H1 (cell line): ENCODE data around the gene MYOM1. TPM values are rescaled to one million over a fixed set of nuclear protein-coding genes. Genes with fewer than 3 reads are reported as not detected.
A peak's percentile ranks its signal among the peaks of the same experiment; 100 is the strongest.

Source experiments
- CTCF ChIA-PET: fragments of 300-600 bp; sonication (Branson Sonifier 250); formaldehyde crosslinking; loops from one replicate; lab custom pipeline; 2021; ENCODE audit not compliant: partially characterized antibody; lab: Charles Lee
- POLR2A ChIA-PET: fragments of 300-600 bp; sonication (Branson Sonifier 250); formaldehyde crosslinking; loops from one replicate; lab custom pipeline; 2021; ENCODE audit warnings: inconsistent platforms; ENCODE audit not compliant: partially characterized antibody; lab: Charles Lee
- DNase-seq, 2 experiments: peaks; one replicate each; pipeline versions ENCODE4 v3.0.0 to v3.0.0-alpha.2; 2010 to 2022; ENCODE audit warnings: low spot score in 2 of 2, low read depth in 1 of 2, mixed read lengths in 1 of 2
- FAIRE-seq: peaks from 2 replicates; lab custom pipeline; 2011; peaks lifted over from hg19 to GRCh38; lab: Jason Lieb, UNC
- H2AFZ ChIP-seq: 2 replicates; pipeline ENCODE4 v1.8.1; 2012; ENCODE audit warnings: low read length, inconsistent platforms
- H2AK5ac ChIP-seq: 2 replicates; pipeline ENCODE4 v1.6.1; 2013; ENCODE audit warnings: low read depth, low read length
- H2BK120ac ChIP-seq: replicated peaks from 2 replicates; pipeline ENCODE3; 2013; ENCODE audit warnings: low read depth, low read length, inconsistent platforms
- H2BK12ac ChIP-seq: 2 replicates; pipeline ENCODE4 v1.6.1; 2013; ENCODE audit warnings: low read depth, low read length
- H2BK15ac ChIP-seq: 2 replicates; pipeline ENCODE4 v1.6.1; 2013; ENCODE audit warnings: low read length
- H2BK20ac ChIP-seq: 2 replicates; pipeline ENCODE4 v1.6.1; 2013; ENCODE audit warnings: low read length
- H2BK5ac ChIP-seq: 2 replicates; pipeline ENCODE4 v1.6.1; 2013; ENCODE audit warnings: low read depth, low read length
- H3K14ac ChIP-seq: 2 replicates; pipeline ENCODE4 v1.6.1; 2013; ENCODE audit warnings: inconsistent platforms; ENCODE audit not compliant: insufficient read length
- H3K18ac ChIP-seq: 2 replicates; pipeline ENCODE4 v1.6.1; 2013; ENCODE audit warnings: low read length; ENCODE audit errors: extremely low read depth
- H3K23ac ChIP-seq: 2 replicates; pipeline ENCODE4 v1.6.1; 2013; ENCODE audit warnings: inconsistent platforms; ENCODE audit not compliant: insufficient read length
- H3K23me2 ChIP-seq: 2 replicates; pipeline ENCODE4 v1.6.1; 2013; ENCODE audit warnings: low read depth, low read length
- H3K27ac ChIP-seq: 2 replicates; pipeline ENCODE4 v1.6.1; 2011; ENCODE audit warnings: low read depth, low read length, inconsistent platforms
- H3K27me3 ChIP-seq, 4 experiments: replicated peaks in 1 of 4; 1 replicate in 1 of 4; 2 replicates in 3 of 4; pipeline versions ENCODE4 v1.6.1 to v1.8.1; 2011 to 2013; ENCODE audit warnings: low read length in 3 of 4, mild to moderate bottlenecking in 3 of 4, inconsistent platforms in 2 of 4, mixed read lengths in 2 of 4, moderate library complexity in 1 of 4; ENCODE audit not compliant: control insufficient read depth in 3 of 4, insufficient read depth in 3 of 4; ENCODE audit errors: extremely low read depth in 1 of 4
- H3K36me3 ChIP-seq, 4 experiments: 2 replicates each; pipeline versions ENCODE4 v1.6.1 to v1.8.1; 2011 to 2013; ENCODE audit warnings: mild to moderate bottlenecking in 4 of 4, low read length in 3 of 4, moderate library complexity in 2 of 4, control low read depth in 1 of 4, inconsistent platforms in 1 of 4; ENCODE audit not compliant: insufficient read depth in 4 of 4, control insufficient read depth in 2 of 4
- H3K4ac ChIP-seq: replicated peaks from 2 replicates; pipeline ENCODE3; 2013; ENCODE audit warnings: low read length, low read depth, mixed read lengths, inconsistent platforms; ENCODE audit not compliant: insufficient read length
- H3K4me1 ChIP-seq, 4 experiments: replicated peaks in 1 of 4; 1 replicate in 1 of 4; 2 replicates in 3 of 4; pipeline versions ENCODE4 v1.6.1 to v1.8.1; 2011 to 2013; ENCODE audit warnings: low read length in 3 of 4, inconsistent platforms in 2 of 4, mixed read lengths in 1 of 4; ENCODE audit not compliant: insufficient read depth in 4 of 4, control insufficient read depth in 3 of 4
- H3K4me2 ChIP-seq, 2 experiments: 2 replicates each; pipeline versions ENCODE4 v1.6.1 to v1.8.1; 2011 to 2013; ENCODE audit warnings: low read depth in 2 of 2, low read length in 2 of 2, control low read depth in 1 of 2, inconsistent platforms in 1 of 2, mild to moderate bottlenecking in 1 of 2; ENCODE audit not compliant: insufficient read depth in 1 of 2
- H3K4me3 ChIP-seq, 4 experiments: fragments of 200-600, 300-600 bp in 1 of 4; sonication (generic), shearing (Covaris generic), sonication (Bioruptor Twin) in 1 of 4; 2 replicates each; pipeline versions ENCODE4 v1.5.1 to v1.8.1; 2011 to 2016; ENCODE audit warnings: low read length in 4 of 4, low read depth in 3 of 4, control low read depth in 2 of 4, inconsistent platforms in 2 of 4, mild to moderate bottlenecking in 2 of 4, mixed read lengths in 1 of 4, moderate library complexity in 1 of 4; ENCODE audit not compliant: insufficient read depth in 2 of 4; ENCODE audit errors: extremely low read depth in 1 of 4
- H3K56ac ChIP-seq: replicated peaks from 2 replicates; pipeline ENCODE3; 2013; ENCODE audit warnings: low read depth, mild to moderate bottlenecking, mixed read lengths, low read length, inconsistent platforms; ENCODE audit not compliant: insufficient read length
- H3K79me1 ChIP-seq: 2 replicates; pipeline ENCODE4 v1.6.1; 2013; ENCODE audit warnings: low read depth, low read length, control low read depth
- H3K79me2 ChIP-seq, 2 experiments: 2 replicates each; pipeline versions ENCODE4 v1.6.1 to v1.8.1; 2012 to 2013; ENCODE audit warnings: low read length in 2 of 2, mild to moderate bottlenecking in 2 of 2, inconsistent platforms in 1 of 2; ENCODE audit not compliant: insufficient read depth in 2 of 2, control insufficient read depth in 1 of 2
- H3K9ac ChIP-seq, 4 experiments: replicated peaks in 1 of 4; 1 replicate in 1 of 4; 2 replicates in 3 of 4; pipeline versions ENCODE4 v1.6.1 to v1.8.1; 2011 to 2013; ENCODE audit warnings: low read depth in 3 of 4, low read length in 3 of 4, control low read depth in 2 of 4, mild to moderate bottlenecking in 2 of 4, moderate library complexity in 2 of 4, inconsistent platforms in 1 of 4; ENCODE audit errors: extremely low read depth in 1 of 4
- H3K9me3 ChIP-seq, 2 experiments: 2 replicates each; pipeline versions ENCODE4 v1.6.1 to v1.8.1; 2012 to 2013; ENCODE audit warnings: mild to moderate bottlenecking in 2 of 2, moderate library complexity in 2 of 2, control low read depth in 1 of 2, inconsistent platforms in 1 of 2, low read depth in 1 of 2, low read length in 1 of 2, mixed read lengths in 1 of 2; ENCODE audit not compliant: insufficient read depth in 2 of 2
- H4K20me1 ChIP-seq, 2 experiments: replicated peaks in 1 of 2; 2 replicates each; pipeline versions ENCODE3 to v1.8.1; 2011 to 2013; ENCODE audit warnings: inconsistent platforms in 2 of 2, low read length in 2 of 2, mild to moderate bottlenecking in 1 of 2; ENCODE audit not compliant: insufficient read depth in 2 of 2, control insufficient read depth in 1 of 2
- H4K5ac ChIP-seq: 2 replicates; pipeline ENCODE4 v1.6.1; 2013; ENCODE audit warnings: low read length, low read depth, mixed read lengths, inconsistent platforms; ENCODE audit not compliant: insufficient read length
- H4K8ac ChIP-seq: 2 replicates; pipeline ENCODE4 v1.8.0; 2013; ENCODE audit warnings: mild to moderate bottlenecking, moderate library complexity, low read length, inconsistent platforms; ENCODE audit not compliant: insufficient read depth; ENCODE audit errors: extremely low read depth
- H4K91ac ChIP-seq: replicated peaks from 2 replicates; pipeline ENCODE3; 2013; ENCODE audit warnings: low read length, mixed read lengths, inconsistent platforms; ENCODE audit not compliant: insufficient read length
- EGR1 ChIP-seq: IDR thresholded peaks from 2 replicates; pipeline ENCODE4 v1.6.1; 2011; ENCODE audit warnings: low read depth, low read length, borderline replicate concordance
- RAD21 ChIP-seq, 2 experiments: IDR thresholded peaks in 1 of 2; conservative IDR thresholded peaks in 1 of 2; 2 replicates each; pipeline ENCODE4 v1.6.1; 2011; ENCODE audit warnings: low read depth in 2 of 2, low read length in 2 of 2, improper control_type of control experiment in 1 of 2, inconsistent platforms in 1 of 2, mild to moderate bottlenecking in 1 of 2, moderate library complexity in 1 of 2
- TCF12 ChIP-seq: IDR thresholded peaks from 2 replicates; pipeline ENCODE4 v1.6.1; 2011; ENCODE audit warnings: low read depth, mild to moderate bottlenecking, low read length
- WGBS, 2 experiments: shearing (Covaris generic) in 1 of 2; methylation state at CpG; one replicate each; pipeline versions ENCODE4 v1.1.6 to v1.1.7; 2013 to 2015; ENCODE audit warnings: low lambda C conversion rate in 2 of 2, mixed read lengths in 2 of 2, inconsistent platforms in 1 of 2, low coverage in 1 of 2, missing lambda C conversion rate in 1 of 2; ENCODE audit not compliant: insufficient replicate concordance in 2 of 2, insufficient coverage in 1 of 2, insufficient read length in 1 of 2; ENCODE audit errors: extremely low coverage in 1 of 2, missing lambda C conversion rate in 1 of 2; 5-methylcytosine and 5-hydroxymethylcytosine counted together
- long read RNA-seq, 2 experiments: library from RNA in 1 of 2; library from capped mRNA in 1 of 2; stranded (forward); transcript quantifications; one replicate each; pipeline ENCODE4 v2.0.0, GENCODE V29; 2021; ENCODE audit warnings: inconsistent platforms in 1 of 2
- polyA minus RNA-seq, 3 experiments: library from RNA; depleted of rRNA, polyadenylated mRNA; stranded (reverse); fragments of >200 nt; gene quantifications; 1 replicate in 2 of 3; 2 replicates in 1 of 3; pipeline ENCODE4 v1.2.3, GENCODE V29; 2011
- polyA plus RNA-seq, 7 experiments: library from polyadenylated mRNA; depleted of rRNA in 3 of 7; stranded (reverse) in 5 of 7; unstranded in 2 of 7; fragments of >200 nt in 5 of 7; fragments of 200-250 nt in 2 of 7; gene quantifications; 1 replicate in 5 of 7; 2 replicates in 1 of 7; 4 replicates in 1 of 7; pipeline versions ENCODE4 v1.2.1 to v1.2.3, GENCODE V29; 2011 to 2013; ENCODE audit warnings: missing spikeins in 2 of 7, mixed read lengths in 2 of 7
- total RNA-seq: library from RNA; stranded (reverse); fragmentation: NEBNext Ultra II Directional; extraction: Animal tissue kit (Norgen Biotek cat#: 25700); gene quantifications from 2 replicates; pipeline ENCODE4 v1.2.1, GENCODE V29; 2021
- TF ChIP-seq, protein P1 (sequence below): IDR thresholded peaks from 2 replicates; pipeline ENCODE4 v1.6.1; 2012; ENCODE audit warnings: low read length, inconsistent platforms
- TF ChIP-seq, protein P2 (sequence below), 3 experiments: IDR thresholded peaks; 1 replicate in 2 of 3; 2 replicates in 1 of 3; pipeline versions ENCODE4 v1.5.1 to v1.6.1; 2011; ENCODE audit warnings: low read length in 3 of 3, mild to moderate bottlenecking in 3 of 3, inconsistent platforms in 2 of 3, low read depth in 1 of 3, moderate library complexity in 1 of 3; ENCODE audit not compliant: insufficient read depth in 1 of 3; ENCODE audit errors: control extremely low read depth in 1 of 3

The MYOM1 gene
- total RNA-seq (0.32 and 0.78 TPM in 2 replicates), polyA plus RNA-seq (2011; rRNA removed) (0.06 and 0.16 TPM in 2 replicates), polyA minus RNA-seq (2011; rRNA and poly(A)+ RNA removed) (0.05 and 0.54 TPM in 2 replicates)
- 0.21 TPM for polyA plus RNA-seq (2011; cell fraction: cytosol; rRNA removed)
- polyA plus RNA-seq (2011; cell fraction: nucleus; rRNA removed): 0.20 TPM
- 0.23 to 0.49 TPM (median 0.34 TPM) in 4 replicates for polyA plus RNA-seq (2012, experiment 1 of 2)
- polyA plus RNA-seq (2012, experiment 2 of 2): not detected
- polyA plus RNA-seq (2013, experiment 1 of 2): 0.14 TPM
- 0.18 TPM for polyA plus RNA-seq (2013, experiment 2 of 2)
- not detected for polyA minus RNA-seq (2011; cell fraction: cytosol; rRNA and poly(A)+ RNA removed)
- polyA minus RNA-seq (2011; cell fraction: nucleus; rRNA and poly(A)+ RNA removed): 0.50 TPM
- long read RNA-seq, experiment 1: 0 reads
- long read RNA-seq, experiment 2: 0 reads

GRCh38 chr18:3219631-3220335 lies at the start of gene MYOM1:
TSS of gene MYOM1 (minus strand) at chr18:3219968. CDS start at chr18:3215223, 4,745 bp downstream.
- H3K18ac ChIP-seq: no peak within 1 kb of the TSS
- peak within 1 kb of the TSS; percentile 4; the same call in 1 of the 2 replicates for H2AFZ ChIP-seq
- no peak within 1 kb of the TSS for H2BK12ac ChIP-seq
- WGBS, 2 experiments: 92% methylated on average over 9 of the region's 9 CpGs; no CpG with 5 or more reads in 1 of the 2 experiments
- H4K8ac ChIP-seq: no peak within 1 kb of the TSS
- H2BK120ac ChIP-seq: no peak within 1 kb of the TSS
- no peak within 1 kb of the TSS for H2BK5ac ChIP-seq
- no peak within 1 kb of the TSS for H2BK20ac ChIP-seq
- no peaks in the 10 kb centered on the region for H3K36me3 ChIP-seq
- H2BK15ac ChIP-seq: no peak within 1 kb of the TSS; the same call in 1 of the 2 replicates
- H3K56ac ChIP-seq: no peak within 1 kb of the TSS
- no peak within 1 kb of the TSS for H3K14ac ChIP-seq
- FAIRE-seq (no peak), DNase-seq (no peak)
- H3K4me3 ChIP-seq: no peak within 1 kb of the TSS
- no peaks in the 10 kb centered on the region; a peak in 1 of 4 replicates for H3K9me3 ChIP-seq
- no peak within 1 kb of the TSS for H4K5ac ChIP-seq
- no peak within 1 kb of the TSS for H3K9ac ChIP-seq
- no peaks in the 10 kb centered on the region for H4K20me1 ChIP-seq
- H3K27me3 ChIP-seq: no peaks in the 10 kb centered on the region
- no peak within 1 kb of the TSS for H3K23ac ChIP-seq
- no peaks in the 10 kb centered on the region for H3K79me2 ChIP-seq
- H3K4ac ChIP-seq: no peak within 1 kb of the TSS
- H3K4me2 ChIP-seq: no peak within 1 kb of the TSS
- POLR2A ChIA-PET: interaction anchor here (0.8 to 1.3 kb wide), 2 partner anchors 10 to 27 kb away, joined by 3 to 5 read pairs; no protein-coding TSS in a partner anchor
- H3K27ac ChIP-seq: no peak within 1 kb of the TSS
- CTCF ChIA-PET: interaction anchor here (0.8 to 1.6 kb wide), 5 partner anchors 26 to 272 kb away, joined by 3 to 7 read pairs (median 3); no protein-coding TSS in a partner anchor
- H3K23me2 ChIP-seq: no peaks in the 10 kb centered on the region
- peaks cover 0 to 4% (median under 1%) of the 10 kb centered on the region in 4 experiments; a peak in 1 of 7 replicates for H3K4me1 ChIP-seq
- no peak within 1 kb of the TSS for H4K91ac ChIP-seq
- no peaks in the 10 kb centered on the region for H3K79me1 ChIP-seq
- no peak within 1 kb of the TSS for H2AK5ac ChIP-seq
- no peak for TF ChIP-seq EGR1
- no peak for TF ChIP-seq TCF12
- no peak for TF ChIP-seq RAD21 (IDR thresholded peaks at IDR 0.05 in 1 of 2, conservative IDR thresholded peaks at IDR 0.05 in 1 of 2; ENCODE audit: low read depth in 2 of 2, low read length in 2 of 2)
- TF ChIP-seq, protein P1, sequence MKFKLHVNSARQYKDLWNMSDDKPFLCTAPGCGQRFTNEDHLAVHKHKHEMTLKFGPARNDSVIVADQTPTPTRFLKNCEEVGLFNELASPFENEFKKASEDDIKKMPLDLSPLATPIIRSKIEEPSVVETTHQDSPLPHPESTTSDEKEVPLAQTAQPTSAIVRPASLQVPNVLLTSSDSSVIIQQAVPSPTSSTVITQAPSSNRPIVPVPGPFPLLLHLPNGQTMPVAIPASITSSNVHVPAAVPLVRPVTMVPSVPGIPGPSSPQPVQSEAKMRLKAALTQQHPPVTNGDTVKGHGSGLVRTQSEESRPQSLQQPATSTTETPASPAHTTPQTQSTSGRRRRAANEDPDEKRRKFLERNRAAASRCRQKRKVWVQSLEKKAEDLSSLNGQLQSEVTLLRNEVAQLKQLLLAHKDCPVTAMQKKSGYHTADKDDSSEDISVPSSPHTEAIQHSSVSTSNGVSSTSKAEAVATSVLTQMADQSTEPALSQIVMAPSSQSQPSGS: no peak
- TF ChIP-seq, protein P2, sequence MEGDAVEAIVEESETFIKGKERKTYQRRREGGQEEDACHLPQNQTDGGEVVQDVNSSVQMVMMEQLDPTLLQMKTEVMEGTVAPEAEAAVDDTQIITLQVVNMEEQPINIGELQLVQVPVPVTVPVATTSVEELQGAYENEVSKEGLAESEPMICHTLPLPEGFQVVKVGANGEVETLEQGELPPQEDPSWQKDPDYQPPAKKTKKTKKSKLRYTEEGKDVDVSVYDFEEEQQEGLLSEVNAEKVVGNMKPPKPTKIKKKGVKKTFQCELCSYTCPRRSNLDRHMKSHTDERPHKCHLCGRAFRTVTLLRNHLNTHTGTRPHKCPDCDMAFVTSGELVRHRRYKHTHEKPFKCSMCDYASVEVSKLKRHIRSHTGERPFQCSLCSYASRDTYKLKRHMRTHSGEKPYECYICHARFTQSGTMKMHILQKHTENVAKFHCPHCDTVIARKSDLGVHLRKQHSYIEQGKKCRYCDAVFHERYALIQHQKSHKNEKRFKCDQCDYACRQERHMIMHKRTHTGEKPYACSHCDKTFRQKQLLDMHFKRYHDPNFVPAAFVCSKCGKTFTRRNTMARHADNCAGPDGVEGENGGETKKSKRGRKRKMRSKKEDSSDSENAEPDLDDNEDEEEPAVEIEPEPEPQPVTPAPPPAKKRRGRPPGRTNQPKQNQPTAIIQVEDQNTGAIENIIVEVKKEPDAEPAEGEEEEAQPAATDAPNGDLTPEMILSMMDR (IDR thresholded peaks at IDR 0.05; ENCODE audit: control extremely low read depth in 1 of 3, insufficient read depth in 1 of 3, low read depth in 1 of 3, low read length in 3 of 3): no peak
